Neuron (in vitro differentiated cells): Measurements from ENCODE around the gene RMC1.

ENCODE experiments used
- H2AFZ ChIP-seq: one replicate; pipeline ENCODE4 v1.6.1; 2013; ENCODE audit warnings: low read depth, mild to moderate bottlenecking, inconsistent platforms, low read length, moderate library complexity
- H3K27me3 ChIP-seq: one replicate; pipeline ENCODE4 v1.6.1; 2013; ENCODE audit warnings: low read length; ENCODE audit not compliant: insufficient read depth
- H3K36me3 ChIP-seq: one replicate; pipeline ENCODE4 v1.6.1; 2013; ENCODE audit warnings: low read length; ENCODE audit not compliant: insufficient read depth
- H3K4me1 ChIP-seq: one replicate; pipeline ENCODE4 v1.6.1; 2013; ENCODE audit warnings: low read length; ENCODE audit not compliant: insufficient read depth
- H3K4me3 ChIP-seq: 2 replicates; pipeline ENCODE4 v1.5.1; 2013; ENCODE audit warnings: mild to moderate bottlenecking, low read length, moderate library complexity
- H3K9me3 ChIP-seq: one replicate; pipeline ENCODE4 v1.6.1; 2013; ENCODE audit warnings: low read length

RMC1 gene

DNA sequence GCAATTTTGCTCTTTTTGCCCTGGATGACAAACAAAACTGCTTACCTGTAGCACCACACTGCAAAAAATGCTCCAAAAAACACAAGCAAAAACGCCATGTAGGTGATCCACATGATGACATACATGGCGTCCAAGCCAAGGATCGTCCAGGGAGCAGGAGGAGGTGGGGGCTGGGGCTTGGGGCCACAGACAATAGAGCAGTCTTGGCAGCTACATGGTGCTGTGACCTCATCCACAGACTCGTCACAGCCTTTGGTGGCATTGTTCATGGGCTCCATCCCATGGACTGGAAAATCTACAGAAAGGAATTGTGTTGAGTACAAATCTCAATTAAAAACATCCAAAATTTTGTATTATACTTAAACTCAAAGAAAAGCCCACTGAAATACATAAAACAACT, 56.9 kb downstream of the RMC1 start:
- no peak overlapping the region for H2AFZ ChIP-seq
- no peaks in the 10 kb centered on the region for H3K9me3 ChIP-seq
- H3K27me3 ChIP-seq: no peaks in the 10 kb centered on the region
- no peak overlapping the region for H3K4me3 ChIP-seq
- H3K36me3 ChIP-seq: peaks cover 59% of the 10 kb centered on the region
- H3K4me1 ChIP-seq: no peaks in the 10 kb centered on the region

DNA sequence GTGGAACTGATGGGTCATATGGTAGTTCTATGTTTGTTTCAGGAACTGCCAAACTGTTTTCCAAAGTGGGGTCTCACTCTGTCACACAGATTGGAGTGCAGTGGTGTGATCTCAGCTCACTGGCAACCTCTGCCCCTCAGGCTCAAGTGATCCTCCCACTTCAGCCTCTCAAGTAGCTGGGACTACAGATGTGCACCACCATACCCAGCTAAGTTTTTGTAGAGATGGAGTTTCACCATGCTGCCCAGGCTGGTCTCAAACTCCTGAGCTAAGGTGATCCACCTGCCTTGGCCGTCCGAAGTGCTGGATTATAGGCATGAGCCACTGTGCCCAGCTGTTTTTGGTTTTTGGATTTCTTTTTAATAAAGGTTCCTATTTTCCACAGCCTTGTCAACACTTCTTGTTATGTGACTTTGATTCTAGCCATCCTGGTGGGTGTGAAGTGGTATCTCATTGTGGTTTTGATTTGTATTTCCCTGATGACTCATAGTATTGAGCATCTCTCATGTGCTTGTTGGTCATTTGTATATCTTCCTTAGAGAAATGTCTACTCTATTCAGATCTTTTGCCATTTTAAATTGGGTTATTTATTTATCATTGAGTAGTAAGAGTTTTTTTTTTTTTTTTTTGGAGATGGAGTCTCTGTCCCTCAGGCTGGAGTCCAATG, 60.2 kb downstream of the RMC1 start:
- no peak overlapping the region for H2AFZ ChIP-seq
- H3K36me3 ChIP-seq: peaks cover 60% of the 10 kb centered on the region

DNA sequence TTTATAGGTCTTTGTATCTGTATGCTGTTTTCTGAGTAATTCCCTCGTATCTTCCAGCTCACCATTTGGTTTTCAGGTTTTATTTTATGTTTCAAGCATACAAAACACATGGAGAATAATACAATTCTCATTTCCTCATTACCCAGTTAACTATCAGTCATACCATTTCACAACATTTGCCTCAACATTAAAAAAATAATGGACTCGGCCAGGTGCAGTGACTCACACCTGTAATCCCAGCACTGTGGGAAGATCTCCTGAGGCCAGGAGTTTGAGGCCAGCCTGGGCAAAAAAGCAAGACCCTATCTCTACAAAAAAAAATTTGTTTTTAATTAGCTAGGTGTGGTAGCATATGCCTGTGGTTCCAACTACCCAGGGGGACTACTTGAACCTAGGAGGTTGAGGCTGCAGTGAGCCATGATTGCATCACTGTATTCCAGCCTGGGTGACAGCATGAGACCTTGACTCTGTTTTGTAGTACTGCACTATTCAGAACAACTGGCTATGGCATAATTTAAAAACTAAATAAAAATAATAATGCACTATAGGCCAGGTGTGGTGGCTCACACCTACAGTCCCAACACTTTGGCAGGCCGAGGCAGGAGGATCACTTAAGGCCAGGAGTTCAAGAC, 62.7 kb downstream of the RMC1 start:
- no peaks in the 10 kb centered on the region for H3K4me1 ChIP-seq
- no peak overlapping the region for H2AFZ ChIP-seq
- H3K9me3 ChIP-seq: no peaks in the 10 kb centered on the region
- no peaks in the 10 kb centered on the region for H3K27me3 ChIP-seq
- H3K4me3 ChIP-seq: no peak overlapping the region
- H3K36me3 ChIP-seq: peaks cover 66% of the 10 kb centered on the region

More for the DNA sequence above, 60.2 kb downstream of the RMC1 start:
- Histone ChIP-seq H3K9me3 (no peaks in the 10 kb centered on the region), H3K4me1 (no peaks in the 10 kb centered on the region), H3K4me3 (no peak overlapping the region), H3K27me3 (no peaks in the 10 kb centered on the region)

DNA sequence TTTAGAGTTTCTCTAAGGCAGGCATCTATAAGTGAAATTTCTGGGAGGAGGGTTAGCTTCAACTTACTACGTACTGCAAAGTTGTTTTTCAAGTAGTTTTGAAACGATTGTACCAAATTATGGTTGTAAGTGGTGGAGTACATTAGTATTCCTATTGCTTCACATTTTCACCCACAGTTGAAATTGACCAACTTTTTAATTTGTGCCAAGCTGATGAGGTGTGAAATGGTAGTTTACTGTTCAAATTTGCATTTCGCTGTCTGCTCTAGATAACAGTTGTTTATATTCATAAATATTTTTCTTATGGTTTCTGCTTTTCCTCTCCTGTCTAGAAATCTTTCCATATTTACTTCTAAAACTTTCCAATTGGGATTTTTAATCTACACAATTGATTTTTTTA, 64.4 kb downstream of the RMC1 start:
- peaks cover 59% of the 10 kb centered on the region for H3K36me3 ChIP-seq
- H3K4me3 ChIP-seq: no peak overlapping the region
- no peaks in the 10 kb centered on the region for H3K27me3 ChIP-seq
- no peaks in the 10 kb centered on the region for H3K4me1 ChIP-seq
- H3K9me3 ChIP-seq: no peaks in the 10 kb centered on the region
- H2AFZ ChIP-seq: no peak overlapping the region

DNA sequence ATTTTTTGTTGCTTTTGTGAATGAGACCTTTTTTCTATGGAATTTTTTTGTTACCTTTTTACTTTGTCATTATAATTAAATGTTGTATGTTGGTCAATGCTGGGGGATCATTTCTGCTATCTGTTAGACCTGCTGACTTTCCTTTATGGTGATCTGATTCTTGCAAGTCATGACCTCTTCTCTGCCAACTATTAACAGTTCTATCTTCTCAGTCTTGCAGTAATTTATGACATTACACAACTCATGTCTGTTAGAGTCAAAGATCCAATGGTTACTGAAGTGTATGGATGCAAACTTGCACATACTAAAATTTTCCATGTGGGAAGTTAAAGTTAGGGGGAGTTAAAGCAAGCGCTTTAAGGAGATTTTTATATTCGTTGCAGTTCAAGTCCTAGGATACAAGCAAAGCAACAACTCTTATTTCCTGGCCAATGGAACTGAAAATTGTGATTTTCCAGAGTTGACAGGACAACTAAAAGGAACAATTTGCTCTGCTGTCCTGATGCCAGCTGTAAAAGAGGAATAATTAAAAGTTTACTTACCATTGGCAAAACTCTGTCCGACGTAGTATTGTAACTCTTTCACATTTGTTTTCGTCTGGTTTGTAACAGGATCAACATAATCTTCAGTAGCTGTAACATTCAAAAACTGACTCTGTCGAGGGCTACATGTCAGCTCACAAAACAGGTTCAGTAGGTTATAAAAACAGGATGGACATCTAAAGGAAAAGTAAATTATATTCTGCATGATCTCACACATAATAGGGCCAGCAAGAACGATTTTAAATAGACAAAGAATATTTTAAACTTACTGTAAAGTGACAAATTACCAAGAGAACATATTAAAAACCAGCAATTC, 65.2 kb downstream of the RMC1 start:
- no peaks in the 10 kb centered on the region for H3K9me3 ChIP-seq
- H3K36me3 ChIP-seq: peaks cover 64% of the 10 kb centered on the region
- H3K4me3 ChIP-seq: no peak overlapping the region
- H2AFZ ChIP-seq: no peak overlapping the region
- no peaks in the 10 kb centered on the region for H3K27me3 ChIP-seq
- H3K4me1 ChIP-seq: no peaks in the 10 kb centered on the region

DNA sequence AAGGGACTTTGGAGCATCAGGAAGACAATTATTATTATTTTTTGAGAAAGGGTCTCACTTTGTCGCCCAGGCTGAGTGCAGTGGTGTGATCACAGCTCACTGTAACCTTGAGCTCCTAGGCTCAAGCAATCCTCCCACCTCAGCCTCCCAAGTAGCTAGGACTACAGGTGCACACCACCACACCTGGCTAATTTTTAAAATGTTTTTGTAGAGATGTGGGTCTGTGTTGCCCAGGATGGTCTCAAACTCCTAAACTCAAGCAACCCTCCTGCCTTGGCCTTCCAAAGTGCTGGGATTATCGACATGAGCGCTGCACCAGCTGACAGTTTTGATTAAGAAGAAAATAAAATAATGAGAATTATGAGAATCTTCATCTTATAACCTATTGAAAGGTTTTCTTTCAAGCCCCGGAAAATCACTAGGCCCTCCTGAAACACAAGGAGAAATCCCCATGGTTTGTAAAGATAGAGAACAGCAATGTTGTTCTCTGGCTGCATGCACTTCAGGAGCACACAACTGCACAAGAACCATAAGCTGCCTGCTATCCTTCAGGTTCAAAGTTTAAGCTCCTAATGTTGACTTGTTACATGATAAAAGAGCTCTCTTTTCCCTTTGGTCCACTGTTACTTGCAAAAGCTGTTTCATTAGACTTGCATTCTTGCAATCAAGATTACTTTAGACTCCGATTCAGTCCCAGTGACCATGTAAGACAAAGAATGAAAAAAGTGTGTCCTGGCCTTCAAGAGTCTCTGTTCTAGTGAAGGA, 66.2 kb downstream of the RMC1 start:
- Histone ChIP-seq H3K4me1 (no peaks in the 10 kb centered on the region), H3K27me3 (no peaks in the 10 kb centered on the region), H2AFZ (no peak overlapping the region), H3K4me3 (no peak overlapping the region), H3K9me3 (no peaks in the 10 kb centered on the region), H3K36me3 (peaks cover 61% of the 10 kb centered on the region)

DNA sequence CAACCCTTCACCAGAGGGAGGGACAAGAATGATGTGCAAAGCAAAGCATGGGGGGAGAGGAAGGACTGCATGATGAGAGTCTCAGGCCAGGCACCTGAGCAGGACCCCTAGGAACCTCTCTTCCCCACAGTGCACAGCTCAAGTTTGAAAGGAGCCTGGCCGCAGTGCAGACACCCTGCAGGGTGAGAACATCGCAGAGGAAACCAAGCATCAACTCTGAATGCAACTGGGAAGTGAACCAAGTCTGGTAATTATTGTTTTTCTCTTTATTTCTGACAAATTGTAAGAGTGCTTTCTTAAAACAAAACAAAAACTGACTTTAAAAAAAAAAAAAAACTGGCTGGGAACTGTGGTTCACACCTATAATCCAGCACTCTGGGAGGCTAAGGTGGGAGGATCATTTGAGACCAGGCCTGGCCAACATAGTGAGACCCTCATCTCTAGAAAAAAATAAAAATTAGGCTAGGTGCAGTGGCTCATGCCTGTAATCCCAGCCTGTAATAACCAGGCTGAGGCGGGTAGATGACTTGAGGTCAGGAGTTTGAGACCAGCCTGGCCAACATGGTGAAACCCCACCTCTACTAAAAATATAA, 67.7 kb downstream of the RMC1 start:
- Histone ChIP-seq H3K9me3 (no peaks in the 10 kb centered on the region), H2AFZ (no peak overlapping the region), H3K27me3 (no peaks in the 10 kb centered on the region), H3K4me1 (no peaks in the 10 kb centered on the region), H3K4me3 (no peak overlapping the region), H3K36me3 (peaks cover 55% of the 10 kb centered on the region)

DNA sequence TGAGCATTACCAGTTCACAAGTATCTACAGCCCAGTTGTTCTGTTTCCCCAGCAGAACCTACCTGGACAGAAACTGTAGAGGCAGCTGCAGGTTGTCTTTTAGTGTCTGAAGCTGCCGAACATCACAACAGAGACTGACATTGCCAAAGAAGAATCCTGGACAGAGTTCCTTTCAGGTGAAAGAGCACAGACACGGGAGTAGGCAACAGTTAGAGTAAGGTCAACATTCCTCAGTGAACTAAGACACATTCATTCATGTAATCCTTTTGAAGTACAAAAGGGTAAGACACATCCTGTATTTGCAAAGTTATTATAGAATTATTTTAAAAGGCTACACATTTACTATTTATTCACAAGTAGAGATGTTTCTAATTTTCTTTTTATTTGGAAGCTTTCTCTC, 68.7 kb downstream of the RMC1 start:
- H3K27me3 ChIP-seq: no peaks in the 10 kb centered on the region
- no peak overlapping the region for H2AFZ ChIP-seq
- H3K9me3 ChIP-seq: no peaks in the 10 kb centered on the region
- H3K4me1 ChIP-seq: no peaks in the 10 kb centered on the region
- no peak overlapping the region for H3K4me3 ChIP-seq
- H3K36me3 ChIP-seq: peaks cover 50% of the 10 kb centered on the region

DNA sequence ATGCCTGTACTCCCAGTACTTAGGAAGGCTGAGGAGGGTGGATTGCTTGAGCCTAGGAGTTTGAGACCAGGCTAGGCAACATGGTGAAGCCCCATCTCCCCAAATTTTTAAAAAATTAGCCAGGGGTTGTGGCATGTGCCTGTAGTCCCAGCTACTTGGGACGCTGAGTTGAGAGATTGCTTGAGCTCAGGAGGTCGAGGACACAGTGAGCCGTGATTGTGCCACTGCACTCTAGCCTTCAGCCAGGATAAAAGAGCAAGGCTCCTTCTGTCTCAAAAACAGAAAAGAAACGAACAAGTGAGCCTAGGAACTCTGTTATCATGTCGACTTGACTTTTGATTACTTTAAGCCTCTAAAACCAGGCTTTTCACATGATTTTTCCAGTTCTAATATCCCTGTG, 69.3 kb downstream of the RMC1 start:
- H3K4me3 ChIP-seq: no peak overlapping the region
- peaks cover 45% of the 10 kb centered on the region for H3K36me3 ChIP-seq
- H2AFZ ChIP-seq: no peak overlapping the region
- no peaks in the 10 kb centered on the region for H3K27me3 ChIP-seq
- H3K9me3 ChIP-seq: no peaks in the 10 kb centered on the region
- no peaks in the 10 kb centered on the region for H3K4me1 ChIP-seq

DNA sequence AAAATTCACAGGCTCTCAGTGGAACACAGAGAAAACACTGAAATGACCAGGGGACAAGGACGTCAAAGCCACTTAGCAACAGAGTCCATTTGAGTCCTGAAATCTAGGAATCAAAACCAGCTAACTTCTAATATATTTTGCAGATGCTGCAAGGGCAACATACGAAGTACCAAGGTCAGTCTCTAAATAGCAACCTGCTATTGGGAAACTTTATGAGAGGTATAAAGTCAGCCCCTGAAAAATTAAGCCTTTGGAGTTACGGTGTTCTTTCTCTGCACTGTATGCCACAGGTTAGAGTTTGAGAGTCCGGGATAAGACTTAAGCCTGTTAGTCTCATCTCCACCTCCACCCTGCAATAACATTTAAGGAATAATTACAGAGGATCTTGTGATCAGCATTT, 69.7 kb downstream of the RMC1 start:
- Histone ChIP-seq H3K4me3 (no peak overlapping the region), H3K27me3 (no peaks in the 10 kb centered on the region), H2AFZ (no peak overlapping the region), H3K4me1 (no peaks in the 10 kb centered on the region), H3K9me3 (no peaks in the 10 kb centered on the region), H3K36me3 (peaks cover 42% of the 10 kb centered on the region)

DNA sequence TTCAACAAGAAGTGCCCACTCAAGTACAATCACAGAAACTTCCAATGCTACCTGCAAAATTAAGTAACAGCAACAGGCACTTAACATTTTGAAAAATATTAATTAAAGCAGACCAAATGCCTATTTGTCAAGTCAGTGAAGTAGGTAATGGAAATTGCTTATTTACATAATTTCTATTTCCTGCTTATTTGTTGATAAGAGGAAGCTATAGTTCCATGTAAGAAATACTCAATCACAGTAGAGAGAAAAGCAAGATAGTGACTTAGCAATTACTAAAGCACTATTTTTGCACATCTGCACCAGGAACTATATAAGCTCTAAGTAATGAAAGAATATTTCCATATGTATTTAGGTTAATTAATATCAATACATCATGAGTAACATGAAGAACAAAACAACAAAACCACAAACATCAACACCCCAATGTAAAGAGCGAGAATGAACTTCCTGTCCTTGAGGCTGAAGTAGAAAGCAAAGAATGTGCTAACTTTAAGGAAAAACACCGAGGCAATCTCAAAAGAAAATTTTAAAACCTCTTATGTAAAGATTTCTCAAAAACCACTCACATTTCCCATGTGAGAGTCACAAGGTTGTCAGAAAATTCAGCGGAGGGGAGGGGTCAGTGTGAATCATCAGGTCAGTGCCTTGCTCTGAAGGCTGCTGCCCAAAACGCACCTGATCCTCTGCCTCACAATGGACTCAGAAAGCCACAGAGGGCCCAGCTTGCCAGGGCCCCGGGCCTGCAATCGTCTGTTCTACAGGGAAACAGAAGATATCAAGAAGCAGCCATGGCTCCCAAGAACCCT, 70.5 kb downstream of the RMC1 start:
- H3K27me3 ChIP-seq: no peaks in the 10 kb centered on the region
- H3K36me3 ChIP-seq: peaks cover 35% of the 10 kb centered on the region
- no peak overlapping the region for H2AFZ ChIP-seq
- H3K4me1 ChIP-seq: no peaks in the 10 kb centered on the region
- no peaks in the 10 kb centered on the region for H3K9me3 ChIP-seq
- H3K4me3 ChIP-seq: no peak overlapping the region
